ENCODE data around the gene LMCD1. TPM values are rescaled to one million over a fixed set of nuclear protein-coding genes. Genes with fewer than 3 reads are reported as not detected.

LMCD1 gene
- total and polyA plus RNA-seq, 2 donors (not counting 1 experiment from before 2014, with no cell fraction given), result 1.4 to 4.9 TPM

GRCh38 chr3:8550611-8551010, 49.0 kb downstream of the LMCD1 start:
- 96% methylated on average over 4 of the region's 6 CpGs for WGBS (ENCODE audit: insufficient coverage)
- Mint-ChIP-seq H3K4me1 (no peaks in the 10 kb centered on the region), H3K4me3 (no peak overlapping the region), H3K27ac (no peak overlapping the region), H3K9me3 (ENCODE audit: insufficient read depth) (no peaks in the 10 kb centered on the region), H3K27me3 (no peaks in the 10 kb centered on the region)
- Histone ChIP-seq H3K27ac (ENCODE audit: low read length in 2 of 2) (no peak overlapping the region), H4K20me1 (ENCODE audit: control insufficient read depth, insufficient read depth, low read length, poor library complexity, severe bottlenecking) (no peaks in the 10 kb centered on the region), H3K4me2 (replicated peaks; ENCODE audit: low read depth, low read length, poor library complexity, severe bottlenecking) (no peak overlapping the region), H3K4me3 (ENCODE audit: control extremely low read depth in 1 of 5, extremely low read depth in 1 of 5, insufficient read depth in 1 of 5, low read depth in 2 of 5, low read length in 4 of 5) (no peak overlapping the region), H3K27me3 (replicated peaks in 1 of 4; ENCODE audit: control extremely low read depth in 1 of 4, control insufficient read depth in 3 of 4, insufficient read depth in 4 of 4, low read length in 3 of 4) (no peaks in the 10 kb centered on the region), H3K36me3 (replicated peaks in 1 of 2; ENCODE audit: control extremely low read depth in 1 of 2, control insufficient read depth in 1 of 2, extremely low read depth in 1 of 2, insufficient read depth in 2 of 2, low read length in 1 of 2) (no peaks in the 10 kb centered on the region), H3K9me3 (ENCODE audit: control extremely low read depth in 1 of 3, control insufficient read depth in 2 of 3, insufficient read depth in 1 of 3, low read length in 2 of 3) (peaks cover 0 to 2% (median 0%) of the 10 kb centered on the region in 3 donors), H3K4me1 (ENCODE audit: control insufficient read depth in 2 of 2, insufficient read depth in 2 of 2, low read length in 2 of 2) (no peaks in the 10 kb centered on the region), H2AFZ (ENCODE audit: insufficient read depth, low read depth, low read length, poor library complexity, severe bottlenecking) (no peak overlapping the region), H3K79me2 (ENCODE audit: control insufficient read depth, insufficient read depth, low read length) (no peaks in the 10 kb centered on the region), H3K9ac (ENCODE audit: low read length) (no peak overlapping the region)
- ATAC-seq (ENCODE audit: low read depth), result no peak
- no peak for DNase-seq
- POLR2A ChIA-PET, result no interaction called here
- intact Hi-C loops (cut with micrococcal nuclease), result no loop called here
- CTCF ChIA-PET, result no interaction called here
- TF ChIP-seq, protein P1, sequence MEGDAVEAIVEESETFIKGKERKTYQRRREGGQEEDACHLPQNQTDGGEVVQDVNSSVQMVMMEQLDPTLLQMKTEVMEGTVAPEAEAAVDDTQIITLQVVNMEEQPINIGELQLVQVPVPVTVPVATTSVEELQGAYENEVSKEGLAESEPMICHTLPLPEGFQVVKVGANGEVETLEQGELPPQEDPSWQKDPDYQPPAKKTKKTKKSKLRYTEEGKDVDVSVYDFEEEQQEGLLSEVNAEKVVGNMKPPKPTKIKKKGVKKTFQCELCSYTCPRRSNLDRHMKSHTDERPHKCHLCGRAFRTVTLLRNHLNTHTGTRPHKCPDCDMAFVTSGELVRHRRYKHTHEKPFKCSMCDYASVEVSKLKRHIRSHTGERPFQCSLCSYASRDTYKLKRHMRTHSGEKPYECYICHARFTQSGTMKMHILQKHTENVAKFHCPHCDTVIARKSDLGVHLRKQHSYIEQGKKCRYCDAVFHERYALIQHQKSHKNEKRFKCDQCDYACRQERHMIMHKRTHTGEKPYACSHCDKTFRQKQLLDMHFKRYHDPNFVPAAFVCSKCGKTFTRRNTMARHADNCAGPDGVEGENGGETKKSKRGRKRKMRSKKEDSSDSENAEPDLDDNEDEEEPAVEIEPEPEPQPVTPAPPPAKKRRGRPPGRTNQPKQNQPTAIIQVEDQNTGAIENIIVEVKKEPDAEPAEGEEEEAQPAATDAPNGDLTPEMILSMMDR (IDR thresholded peaks at IDR 0.05), result no peak
- no peak for TF ChIP-seq EZH2 (IDR thresholded peaks at IDR 0.05; ENCODE audit: borderline replicate concordance, insufficient read depth, low read depth, low read length, poor library complexity, severe bottlenecking)

DNA sequence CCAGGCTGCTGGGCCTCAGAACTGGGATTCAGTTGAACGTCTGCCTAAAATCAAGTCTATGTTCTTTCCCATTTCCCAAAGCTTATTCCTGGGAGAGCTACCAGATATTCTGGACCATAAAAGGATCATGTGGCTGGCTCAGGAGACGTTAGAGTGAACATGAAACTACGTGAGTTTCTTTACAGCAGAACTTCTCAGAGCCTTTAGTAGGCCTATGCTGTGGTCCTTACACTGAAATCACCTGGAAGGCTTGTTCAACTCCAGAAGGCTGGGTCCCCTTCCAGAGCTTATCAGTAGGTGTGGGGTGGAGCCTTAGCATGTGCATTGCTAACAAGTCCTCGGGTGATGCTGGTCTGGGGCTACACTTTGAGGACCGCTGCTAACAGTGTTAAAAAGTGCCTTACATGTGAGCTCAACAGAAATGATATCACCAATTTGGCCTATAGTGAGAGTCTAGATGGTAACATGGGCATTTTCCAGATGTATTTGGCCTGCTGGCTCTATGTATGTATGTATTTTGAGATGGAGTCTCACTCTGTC, 50.7 kb downstream of the LMCD1 start:
- Mint-ChIP-seq H3K27me3 (no peaks in the 10 kb centered on the region), H3K4me3 (no peak overlapping the region), H3K9me3 (ENCODE audit: insufficient read depth) (no peaks in the 10 kb centered on the region), H3K4me1 (no peaks in the 10 kb centered on the region), H3K27ac (no peak overlapping the region)
- Histone ChIP-seq H4K20me1 (ENCODE audit: control insufficient read depth, insufficient read depth, low read length, poor library complexity, severe bottlenecking) (no peaks in the 10 kb centered on the region), H3K4me3 (ENCODE audit: control extremely low read depth in 1 of 5, extremely low read depth in 1 of 5, insufficient read depth in 1 of 5, low read depth in 2 of 5, low read length in 4 of 5) (no peak overlapping the region), H3K4me1 (ENCODE audit: control insufficient read depth in 2 of 2, insufficient read depth in 2 of 2, low read length in 2 of 2) (no peaks in the 10 kb centered on the region), H3K9ac (ENCODE audit: low read length) (no peak overlapping the region), H3K4me2 (replicated peaks; ENCODE audit: low read depth, low read length, poor library complexity, severe bottlenecking) (no peak overlapping the region), H3K79me2 (ENCODE audit: control insufficient read depth, insufficient read depth, low read length) (no peaks in the 10 kb centered on the region), H2AFZ (ENCODE audit: insufficient read depth, low read depth, low read length, poor library complexity, severe bottlenecking) (no peak overlapping the region), H3K9me3 (ENCODE audit: control extremely low read depth in 1 of 3, control insufficient read depth in 2 of 3, insufficient read depth in 1 of 3, low read length in 2 of 3) (peaks cover 0 to 2% (median 0%) of the 10 kb centered on the region in 3 donors), H3K27me3 (replicated peaks in 1 of 4; ENCODE audit: control extremely low read depth in 1 of 4, control insufficient read depth in 3 of 4, insufficient read depth in 4 of 4, low read length in 3 of 4) (no peaks in the 10 kb centered on the region), H3K27ac (ENCODE audit: low read length in 2 of 2) (no peak overlapping the region), H3K36me3 (replicated peaks in 1 of 2; ENCODE audit: control extremely low read depth in 1 of 2, control insufficient read depth in 1 of 2, extremely low read depth in 1 of 2, insufficient read depth in 2 of 2, low read length in 1 of 2) (no peaks in the 10 kb centered on the region)
- ChIA-PET POLR2A (no interaction called here), CTCF (no interaction called here)
- WGBS (ENCODE audit: insufficient coverage), result 92% methylated on average over 5 of the region's 5 CpGs
- no peak for DNase-seq
- no peak for ATAC-seq (ENCODE audit: low read depth)
- intact Hi-C loops (cut with micrococcal nuclease), result no loop called here
- no peak for TF ChIP-seq EZH2 (IDR thresholded peaks at IDR 0.05; ENCODE audit: borderline replicate concordance, insufficient read depth, low read depth, low read length, poor library complexity, severe bottlenecking)
- TF ChIP-seq, protein P1 (IDR thresholded peaks at IDR 0.05), result no peak
